A172 (cell line): ENCODE data around the gene USO1. TPM values are rescaled to one million over a fixed set of nuclear protein-coding genes. Genes with fewer than 3 reads are reported as not detected.
A peak's percentile ranks its signal among the peaks of the same experiment; 100 is the strongest.
"Not testable (repeated sequence)": the region's sequence is repeated elsewhere in the genome, so short reads cannot be mapped to it uniquely, and the experiment has no call there.

Source experiments
- DNase-seq: peaks from one replicate; pipeline ENCODE4 v3.0.0-alpha.2; 2015; ENCODE audit warnings: low spot score
- total RNA-seq: library from RNA; depleted of rRNA; stranded (reverse); fragments of >200 nt; shearing (Covaris generic); gene quantifications from 2 replicates; pipeline ENCODE4 v1.2.3, GENCODE V29; 2014; rRNA removed

USO1 gene
- 39.9 and 49.9 TPM in 2 replicates for total RNA-seq

- peak; percentile 91 for DNase-seq
Observed at GRCh38 chr4:75724066-75724866, at the start of gene USO1. Gene USO1, plus strand, starts transcription at chr4:75724577. Its CDS starts 243 bp downstream, at chr4:75724820.

GRCh38 chr4:75675004-75675531 lies 49.3 kb upstream of the USO1 start:
- DNase-seq, result no peak

GRCh38 chr4:75678473-75678872 lies 45.9 kb upstream of the USO1 start:
- DNase-seq, result no peak

GRCh38 chr4:75678965-75679364 lies 45.4 kb upstream of the USO1 start:
- no peak for DNase-seq

GRCh38 chr4:75679876-75680575 lies 44.4 kb upstream of the USO1 start:
- DNase-seq, result no peak

- DNase-seq, result no peak
Observed at GRCh38 chr4:75683482-75684155, 40.8 kb upstream of the USO1 start.

GRCh38 chr4:75685546-75686189 lies 38.7 kb upstream of the USO1 start:
- DNase-seq, result no peak

- DNase-seq, result no peak
Observed at GRCh38 chr4:75686346-75686745, 38.0 kb upstream of the USO1 start.

GRCh38 chr4:75687125-75687524 lies 37.3 kb upstream of the USO1 start:
- DNase-seq, result not testable (repeated sequence)

GRCh38 chr4:75692066-75692465 lies 32.3 kb upstream of the USO1 start:
- not testable (repeated sequence) for DNase-seq

GRCh38 chr4:75696071-75696470 lies 28.3 kb upstream of the USO1 start:
- no peak for DNase-seq

GRCh38 chr4:75696581-75696980 lies 27.8 kb upstream of the USO1 start:
- no peak for DNase-seq

GRCh38 chr4:75698162-75698962 lies 26.0 kb upstream of the USO1 start:
- DNase-seq, result no peak

GRCh38 chr4:75698963-75699228 lies 25.5 kb upstream of the USO1 start:
- DNase-seq, result no peak

- DNase-seq, result no peak
Observed at GRCh38 chr4:75699299-75699698, 25.1 kb upstream of the USO1 start.

GRCh38 chr4:75702919-75703411 lies 21.4 kb upstream of the USO1 start:
- DNase-seq, result no peak

GRCh38 chr4:75705198-75705977 lies 19.0 kb upstream of the USO1 start:
- DNase-seq, result no peak

GRCh38 chr4:75708218-75708691 lies 16.1 kb upstream of the USO1 start:
- DNase-seq, result no peak

- DNase-seq, result no peak
Observed at GRCh38 chr4:75710246-75710645, 14.1 kb upstream of the USO1 start.

GRCh38 chr4:75714011-75714410 lies 10.4 kb upstream of the USO1 start:
- no peak for DNase-seq
